Vagina (tissue), 2 donors: ENCODE measurements around the gene ACSS1.

Experiments used
- CTCF ChIP-seq, 3 experiments: fragments of 450-650 bp in 2 of 3; fragments of 200-600 bp in 1 of 3; sonication (generic) in 1 of 3; IDR thresholded peaks; one replicate each; pipeline ENCODE4 v1.5.1; 2017 to 2019; ENCODE audit warnings: antibody characterized with exemption in 3 of 3, mild to moderate bottlenecking in 2 of 3, moderate library complexity in 2 of 3
- POLR2A ChIP-seq, 2 donors: fragments of 450-650 bp; IDR thresholded peaks; one replicate each; pipeline ENCODE4 v1.6.1; 2017; ENCODE audit warnings: antibody characterized with exemption in 2 of 2, mild to moderate bottlenecking in 2 of 2, moderate library complexity in 2 of 2

- TF ChIP-seq CTCF (IDR thresholded peaks at IDR 0.05) (no peak), POLR2A (IDR thresholded peaks at IDR 0.05) (no peak)
Observed at GRCh38 chr20:24987244-24987643, 70.7 kb downstream of the ACSS1 start.
